Activated naive CD8-positive, alpha-beta T cell treated with anti-CD3 and anti-CD28 coated beads, Interleukin-2, amount 10 ng/mL, durations not matched to agents 7 days and 5 days (primary cell): ENCODE results near the gene PHF14. TPM values are rescaled to one million over a fixed set of nuclear protein-coding genes. Genes with fewer than 3 reads are reported as not detected.

Source experiments
- ATAC-seq: fragments of 150-1000 bp; cut with Tn5 transposase; one replicate; pipeline ENCODE4 v1.10.0; 2021; ENCODE audit warnings: low read depth, moderate library complexity
- POLR2A ChIA-PET: fragments of 350-600 bp; sonication (Branson Sonifier 250); formaldehyde crosslinking; loops from one replicate; lab custom pipeline; 2021; ENCODE audit warnings: antibody characterized with exemption; lab: Charles Lee
- DNase-seq: peaks from one replicate; pipeline ENCODE4 v3.0.0; 2021
- H3K27ac Mint-ChIP-seq: one replicate; pipeline ENCODE4 v1.8.0; 2022; ENCODE audit warnings: mild to moderate bottlenecking, mixed read lengths
- H3K27me3 Mint-ChIP-seq: one replicate; pipeline ENCODE4 v1.8.0; 2022; ENCODE audit warnings: mild to moderate bottlenecking, moderate library complexity, mixed read lengths
- H3K36me3 Mint-ChIP-seq: one replicate; pipeline ENCODE4 v1.8.0; 2021; ENCODE audit warnings: mild to moderate bottlenecking, mixed read lengths
- H3K4me1 Mint-ChIP-seq: one replicate; pipeline ENCODE4 v1.8.0; 2021; ENCODE audit warnings: mixed read lengths
- H3K4me3 Mint-ChIP-seq: one replicate; pipeline ENCODE4 v1.8.0; 2022; ENCODE audit warnings: mild to moderate bottlenecking, moderate library complexity, mixed read lengths
- H3K9me3 Mint-ChIP-seq: one replicate; pipeline ENCODE4 v1.8.0; 2021; ENCODE audit warnings: mixed read lengths
- total RNA-seq, 2 experiments: library from RNA; stranded (reverse); gene quantifications; one replicate each; pipeline ENCODE4 v1.2.3, GENCODE V29; 2021

The PHF14 gene
- total RNA-seq, 2 experiments from 2014 or later: 35.6 to 38.0 TPM

- peaks cover 16% of the 10 kb centered on the region for H3K36me3 Mint-ChIP-seq
- POLR2A ChIA-PET: no interaction called here
- ATAC-seq: no peak
- DNase-seq: no peak
- H3K27me3 Mint-ChIP-seq: no peaks in the 10 kb centered on the region
- no peak overlapping the region for H3K4me3 Mint-ChIP-seq
- peak overlapping the region; percentile 11 for H3K27ac Mint-ChIP-seq
- peaks cover 2% of the 10 kb centered on the region for H3K9me3 Mint-ChIP-seq
- peaks cover 9% of the 10 kb centered on the region for H3K4me1 Mint-ChIP-seq
These were observed 109.0 kb downstream of the PHF14 start for GRCh38 chr7:11082552-11083213.

GRCh38 chr7:11083214-11083568 is 109.5 kb downstream of the PHF14 start:
- Mint-ChIP-seq H3K4me1 (peaks cover 9% of the 10 kb centered on the region), H3K27ac (no peak overlapping the region), H3K27me3 (no peaks in the 10 kb centered on the region), H3K4me3 (no peak overlapping the region), H3K36me3 (peaks cover 17% of the 10 kb centered on the region), H3K9me3 (peaks cover 2% of the 10 kb centered on the region)
- DNase-seq (no peak), ATAC-seq (no peak)
- POLR2A ChIA-PET: no interaction called here

DNA sequence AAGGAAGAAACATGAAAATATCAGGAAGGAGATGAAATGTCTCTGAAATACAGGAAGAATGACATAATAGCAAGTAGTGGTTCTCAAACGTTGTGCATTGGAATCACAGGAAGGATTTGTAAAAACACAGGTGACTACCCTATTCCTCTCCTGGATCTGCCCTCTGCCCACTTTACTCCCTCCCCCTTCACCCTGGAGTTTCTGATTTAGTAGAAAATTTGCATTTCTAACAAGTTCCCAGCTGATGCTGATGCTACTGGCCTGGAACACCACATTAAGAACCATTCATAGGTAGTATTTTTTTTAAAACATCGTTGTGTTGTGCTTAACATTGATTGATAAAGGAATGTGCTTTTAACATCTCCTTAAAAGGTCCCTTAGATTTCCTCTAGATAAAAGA is 130.9 kb downstream of the PHF14 start:
- Mint-ChIP-seq H3K27me3 (no peaks in the 10 kb centered on the region), H3K27ac (no peak overlapping the region), H3K4me3 (no peak overlapping the region), H3K4me1 (no peaks in the 10 kb centered on the region), H3K9me3 (no peaks in the 10 kb centered on the region), H3K36me3 (peaks cover 6% of the 10 kb centered on the region)
- DNase-seq (no peak), ATAC-seq (no peak)
- POLR2A ChIA-PET: no interaction called here

- DNase-seq: no peak
- no peak overlapping the region for H3K4me3 Mint-ChIP-seq
- H3K27me3 Mint-ChIP-seq: no peaks in the 10 kb centered on the region
- H3K9me3 Mint-ChIP-seq: no peaks in the 10 kb centered on the region
- POLR2A ChIA-PET: no interaction called here
- ATAC-seq: no peak
- H3K4me1 Mint-ChIP-seq: no peaks in the 10 kb centered on the region
- H3K27ac Mint-ChIP-seq: no peak overlapping the region
- H3K36me3 Mint-ChIP-seq: peaks cover 4% of the 10 kb centered on the region
These were observed 136.0 kb downstream of the PHF14 start for GRCh38 chr7:11109659-11110058.

DNA sequence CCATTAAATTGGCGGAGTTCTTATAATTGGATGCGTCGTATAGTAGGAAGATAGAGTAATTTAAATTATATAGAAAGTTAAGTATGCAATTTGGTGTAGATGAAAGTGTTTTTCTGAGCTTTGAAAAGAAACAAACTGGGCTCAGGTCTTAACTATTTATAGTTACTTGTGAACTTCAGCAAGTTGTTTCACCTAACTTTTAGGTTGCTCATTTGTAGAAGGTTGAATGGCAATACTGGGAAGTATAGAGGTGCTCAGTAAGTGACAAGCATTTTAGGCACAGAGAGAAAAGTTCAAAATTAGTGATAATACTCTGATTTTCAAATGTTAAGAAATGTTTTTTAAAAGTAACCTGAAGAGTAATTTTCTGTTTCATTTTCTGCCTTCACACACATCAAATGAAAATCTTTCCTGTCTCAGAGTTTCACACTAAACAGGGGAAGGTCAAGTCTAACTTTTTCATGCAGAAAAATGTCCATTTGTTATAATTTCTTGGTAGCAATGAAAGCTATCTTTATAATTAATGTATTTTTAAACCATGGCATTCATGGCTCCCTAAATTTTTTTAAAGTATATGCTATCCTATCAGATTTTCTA is 146.5 kb downstream of the PHF14 start:
- DNase-seq (no peak), ATAC-seq (no peak)
- no peaks in the 10 kb centered on the region for H3K27me3 Mint-ChIP-seq
- H3K9me3 Mint-ChIP-seq: no peaks in the 10 kb centered on the region
- H3K27ac Mint-ChIP-seq: no peak overlapping the region
- H3K4me1 Mint-ChIP-seq: peaks cover 11% of the 10 kb centered on the region
- H3K36me3 Mint-ChIP-seq: peaks cover 22% of the 10 kb centered on the region
- H3K4me3 Mint-ChIP-seq: peak overlapping the region; percentile 55
- POLR2A ChIA-PET: no interaction called here

DNA sequence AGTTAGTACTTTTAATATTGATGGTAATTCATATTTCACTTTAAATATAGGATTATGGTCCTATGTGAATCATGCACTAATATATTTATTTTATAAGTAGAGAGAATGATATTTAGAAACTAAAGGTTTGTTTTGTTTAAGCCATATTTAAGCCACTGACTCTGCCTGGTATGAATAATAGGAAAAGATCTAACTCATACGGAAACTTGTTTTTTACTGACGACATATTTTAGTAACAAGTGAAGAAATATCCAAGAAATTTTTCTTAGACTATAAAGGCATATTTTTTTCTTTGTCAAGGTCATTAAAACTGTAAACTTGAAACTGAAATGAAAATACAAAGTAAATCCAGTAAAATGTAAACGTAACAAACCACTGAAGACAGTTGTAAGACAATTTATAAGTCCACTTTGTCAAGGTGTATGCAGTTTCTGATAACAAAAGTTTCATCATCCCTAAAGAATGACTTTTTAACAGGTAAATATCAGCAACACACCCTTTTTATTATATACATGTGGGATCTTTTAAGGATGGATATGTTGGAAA is 147.1 kb downstream of the PHF14 start:
- peaks cover 18% of the 10 kb centered on the region for H3K36me3 Mint-ChIP-seq
- peaks cover 11% of the 10 kb centered on the region for H3K4me1 Mint-ChIP-seq
- peak overlapping the region; percentile 47 for H3K4me3 Mint-ChIP-seq
- no peaks in the 10 kb centered on the region for H3K27me3 Mint-ChIP-seq
- H3K9me3 Mint-ChIP-seq: no peaks in the 10 kb centered on the region
- no peak for ATAC-seq
- H3K27ac Mint-ChIP-seq: peak overlapping the region; percentile 28
- POLR2A ChIA-PET: no interaction called here
- DNase-seq: no peak

GRCh38 chr7:11124856-11125559 is 151.3 kb downstream of the PHF14 start:
- ATAC-seq (no peak), DNase-seq (no peak)
- Mint-ChIP-seq H3K27me3 (no peaks in the 10 kb centered on the region), H3K36me3 (peaks cover 24% of the 10 kb centered on the region), H3K4me3 (no peak overlapping the region), H3K9me3 (no peaks in the 10 kb centered on the region), H3K27ac (no peak overlapping the region), H3K4me1 (peaks cover 25% of the 10 kb centered on the region)
- POLR2A ChIA-PET: no interaction called here

- H3K36me3 Mint-ChIP-seq: peaks cover 27% of the 10 kb centered on the region
- H3K27me3 Mint-ChIP-seq: no peaks in the 10 kb centered on the region
- DNase-seq: no peak
- POLR2A ChIA-PET: no interaction called here
- peaks cover 24% of the 10 kb centered on the region for H3K4me1 Mint-ChIP-seq
- ATAC-seq: peak; percentile 50
- H3K9me3 Mint-ChIP-seq: no peaks in the 10 kb centered on the region
- peak overlapping the region; percentile 5 for H3K27ac Mint-ChIP-seq
- no peak overlapping the region for H3K4me3 Mint-ChIP-seq
These were observed 153.6 kb downstream of the PHF14 start for GRCh38 chr7:11127114-11127785.

DNA sequence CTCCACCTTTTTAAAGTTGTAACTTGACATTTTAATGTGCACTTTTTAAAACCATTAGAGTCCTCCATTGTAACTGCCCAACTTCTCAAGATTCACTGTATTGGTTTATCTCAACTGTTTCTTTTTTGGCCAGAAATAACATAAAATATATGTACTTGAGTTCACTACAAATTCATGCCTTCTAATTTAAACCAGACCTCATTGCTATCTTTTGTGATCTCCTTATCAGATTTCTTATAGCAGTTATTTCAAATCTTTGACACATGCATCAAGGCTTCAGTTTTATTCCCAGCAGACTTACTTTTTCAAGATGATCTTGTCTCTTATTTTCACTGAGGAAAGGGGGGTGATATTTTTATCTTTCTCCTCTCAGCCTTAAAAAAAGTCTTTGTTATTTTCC is 154.3 kb downstream of the PHF14 start:
- no peaks in the 10 kb centered on the region for H3K27me3 Mint-ChIP-seq
- no peak overlapping the region for H3K27ac Mint-ChIP-seq
- no peak overlapping the region for H3K4me3 Mint-ChIP-seq
- H3K9me3 Mint-ChIP-seq: no peaks in the 10 kb centered on the region
- H3K4me1 Mint-ChIP-seq: peaks cover 26% of the 10 kb centered on the region
- POLR2A ChIA-PET: no interaction called here
- ATAC-seq (no peak), DNase-seq (no peak)
- peaks cover 28% of the 10 kb centered on the region for H3K36me3 Mint-ChIP-seq

DNA sequence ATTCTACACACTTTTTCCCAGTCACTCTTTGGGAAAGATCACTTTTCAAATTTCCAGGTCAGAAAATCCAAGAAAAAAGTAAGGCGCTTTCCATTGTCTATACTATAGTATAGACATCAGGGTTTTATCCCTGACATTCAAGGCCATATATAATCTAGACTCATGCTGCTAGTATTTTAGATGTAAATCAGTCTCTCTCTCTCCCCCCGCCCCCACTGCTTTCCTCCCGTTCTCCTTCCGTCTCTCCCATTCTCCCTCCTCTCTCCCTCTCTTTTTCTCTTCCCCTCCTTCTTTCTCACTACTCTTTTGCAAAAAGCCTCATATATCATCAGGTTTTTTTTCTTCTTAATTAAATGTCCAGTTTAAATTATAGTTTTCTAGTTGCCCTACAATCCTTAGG is 154.8 kb downstream of the PHF14 start:
- no peaks in the 10 kb centered on the region for H3K9me3 Mint-ChIP-seq
- no peak overlapping the region for H3K27ac Mint-ChIP-seq
- peaks cover 26% of the 10 kb centered on the region for H3K4me1 Mint-ChIP-seq
- ATAC-seq: no peak
- DNase-seq: no peak
- peaks cover 28% of the 10 kb centered on the region for H3K36me3 Mint-ChIP-seq
- H3K27me3 Mint-ChIP-seq: no peaks in the 10 kb centered on the region
- POLR2A ChIA-PET: no interaction called here
- no peak overlapping the region for H3K4me3 Mint-ChIP-seq

- Mint-ChIP-seq H3K4me3 (no peak overlapping the region), H3K4me1 (peaks cover 26% of the 10 kb centered on the region), H3K27ac (no peak overlapping the region), H3K36me3 (peaks cover 28% of the 10 kb centered on the region), H3K9me3 (no peaks in the 10 kb centered on the region), H3K27me3 (no peaks in the 10 kb centered on the region)
- ATAC-seq: no peak
- DNase-seq: no peak
- POLR2A ChIA-PET: no interaction called here
These were observed 156.3 kb downstream of the PHF14 start for GRCh38 chr7:11130012-11130411.

DNA sequence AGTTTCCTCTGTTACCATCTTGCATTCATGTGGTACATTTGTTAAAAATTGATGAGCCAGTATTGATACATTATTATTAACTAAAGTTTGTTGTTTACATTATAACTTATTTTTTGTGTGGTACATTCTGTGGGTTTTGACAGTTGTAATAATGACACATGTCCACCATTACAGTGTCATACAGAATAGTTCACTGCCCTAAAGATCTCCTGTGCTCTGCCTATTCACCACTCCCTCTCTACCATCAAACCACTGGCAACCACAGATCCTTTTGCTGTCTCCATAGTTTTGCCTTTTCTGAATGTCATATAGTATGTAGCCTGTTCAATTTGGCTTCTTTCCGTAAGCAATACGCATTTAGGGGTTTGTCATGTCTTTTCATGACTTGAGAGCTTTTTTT is 156.9 kb downstream of the PHF14 start:
- H3K9me3 Mint-ChIP-seq: no peaks in the 10 kb centered on the region
- H3K4me1 Mint-ChIP-seq: peaks cover 26% of the 10 kb centered on the region
- no peaks in the 10 kb centered on the region for H3K27me3 Mint-ChIP-seq
- H3K4me3 Mint-ChIP-seq: no peak overlapping the region
- DNase-seq (no peak), ATAC-seq (no peak)
- H3K36me3 Mint-ChIP-seq: peaks cover 29% of the 10 kb centered on the region
- POLR2A ChIA-PET: no interaction called here
- H3K27ac Mint-ChIP-seq: no peak overlapping the region

DNA sequence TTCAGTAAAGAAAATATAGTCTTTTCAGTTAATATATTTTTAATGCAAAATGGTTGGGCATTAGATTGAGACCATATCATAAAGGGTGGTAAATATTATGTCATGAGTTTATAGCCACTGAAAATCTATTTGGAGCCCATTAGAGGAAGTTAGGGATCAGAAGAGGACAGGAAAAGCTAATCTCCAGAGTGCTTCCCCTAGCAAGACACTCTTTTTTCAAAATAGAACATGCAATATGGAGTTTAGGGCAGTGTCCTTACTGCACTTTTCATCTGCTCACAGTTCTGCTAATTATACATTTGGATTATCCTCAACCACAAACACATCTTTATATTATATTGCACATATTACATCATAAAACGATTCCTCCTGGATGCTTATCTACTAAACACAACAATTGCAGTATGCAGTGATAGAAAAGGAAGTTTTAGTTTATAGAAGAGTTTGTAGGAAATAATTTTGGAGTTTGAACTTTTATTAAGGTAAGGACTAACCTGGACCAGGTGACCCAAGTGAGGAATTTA is 159.8 kb downstream of the PHF14 start:
- no peak for DNase-seq
- Mint-ChIP-seq H3K27ac (no peak overlapping the region), H3K4me3 (no peak overlapping the region), H3K4me1 (peaks cover 11% of the 10 kb centered on the region), H3K9me3 (no peaks in the 10 kb centered on the region), H3K36me3 (peaks cover 20% of the 10 kb centered on the region), H3K27me3 (no peaks in the 10 kb centered on the region)
- ATAC-seq: no peak
- POLR2A ChIA-PET: no interaction called here
